GM10248 (cell line): Measurements from ENCODE around the gene SHISAL1.

ENCODE experiments used
- CTCF ChIA-PET: fragments of 300-600 bp; sonication (Branson Sonifier 250); formaldehyde crosslinking; extraction: SDS; loops from one replicate; lab custom pipeline; 2021; ENCODE audit warnings: antibody characterized with exemption; lab: Yijun Ruan, JAX
- POLR2A ChIA-PET: fragments of 350-650 bp; sonication (Branson Sonifier 250); formaldehyde crosslinking; extraction: SDS; loops from one replicate; lab custom pipeline; 2020; ENCODE audit warnings: antibody characterized with exemption; lab: Yijun Ruan, JAX
- DNase-seq: peaks from one replicate; pipeline ENCODE4 v3.0.0; 2012; ENCODE audit errors: extremely low spot score
- CTCF ChIP-seq: IDR thresholded peaks from 2 replicates; pipeline ENCODE4 v1.5.1; 2012; ENCODE audit warnings: mild to moderate bottlenecking, low read depth; ENCODE audit errors: extremely low read depth, missing control alignments, control extremely low read depth

Gene SHISAL1

GRCh38 chr22:44206330-44206645, 106.5 kb downstream of the SHISAL1 start:
- POLR2A ChIA-PET = no interaction called here
- DNase-seq = no peak
- no peak for TF ChIP-seq CTCF
- CTCF ChIA-PET = no interaction called here

GRCh38 chr22:44205516-44206329, 107.0 kb downstream of the SHISAL1 start:
- CTCF ChIA-PET = interaction anchor here (1.4 kb wide), 1 partner anchor 9 kb away, joined by 3 read pairs; no protein-coding TSS in a partner anchor
- DNase-seq = no peak
- TF ChIP-seq CTCF = no peak
- POLR2A ChIA-PET = no interaction called here

GRCh38 chr22:44204739-44205515, 107.8 kb downstream of the SHISAL1 start:
- no peak for DNase-seq
- TF ChIP-seq CTCF = no peak
- POLR2A ChIA-PET = no interaction called here
- CTCF ChIA-PET = interaction anchor here (1.4 kb wide), 1 partner anchor 9 kb away, joined by 3 read pairs; no protein-coding TSS in a partner anchor

- ChIA-PET POLR2A (no interaction called here), CTCF (interaction anchor here (0.9 kb wide), 1 partner anchor 11 kb away, joined by 3 read pairs; no protein-coding TSS in a partner anchor)
- no peak for DNase-seq
- TF ChIP-seq CTCF = no peak
Observed at GRCh38 chr22:44203203-44203602, 109.5 kb downstream of the SHISAL1 start.

GRCh38 chr22:44202261-44202789, 110.4 kb downstream of the SHISAL1 start:
- CTCF ChIA-PET = interaction anchor here (0.9 kb wide), 1 partner anchor 12 kb away, joined by 3 read pairs; no protein-coding TSS in a partner anchor
- POLR2A ChIA-PET = no interaction called here

More at GRCh38 chr22:44202261-44202789, 110.4 kb downstream of the SHISAL1 start:
- no peak for TF ChIP-seq CTCF
- no peak for DNase-seq
